ENCODE results near the gene CSF2RB. TPM values are rescaled to one million over a fixed set of nuclear protein-coding genes. Genes with fewer than 3 reads are reported as not detected.

The CSF2RB gene
- total RNA-seq, 2 donors from 2014 or later: not detected

GRCh38 chr22:36886016-36886415, 27.4 kb upstream of the CSF2RB start:
- DNase-seq: no peak
- H3K4me3 Mint-ChIP-seq: no peak overlapping the region
- Histone ChIP-seq H3K27me3 (ENCODE audit: control insufficient read depth, insufficient read depth, low read length, poor library complexity, severe bottlenecking) (no peaks in the 10 kb centered on the region), H3K27ac (ENCODE audit: low read depth, low read length) (no peak overlapping the region), H3K36me3 (ENCODE audit: control insufficient read depth, insufficient read depth, low read length) (no peaks in the 10 kb centered on the region), H3K4me1 (ENCODE audit: control insufficient read depth, insufficient read depth, low read length) (no peaks in the 10 kb centered on the region), H3K4me3 (ENCODE audit: low read length) (no peak overlapping the region), H3K9me3 (ENCODE audit: control insufficient read depth, low read length) (peaks cover 15% of the 10 kb centered on the region), H3K9ac (ENCODE audit: extremely low read depth, low read length, poor library complexity, severe bottlenecking) (no peak overlapping the region)
- no peaks in the 10 kb centered on the region for H3K36me3 Mint-ChIP-seq (ENCODE audit: low read depth)
- H3K27me3 Mint-ChIP-seq (ENCODE audit: insufficient read depth): no peaks in the 10 kb centered on the region
- peaks cover 13% of the 10 kb centered on the region for H3K9me3 Mint-ChIP-seq
- 93 to 95% methylated on average over 2 to 3 of the region's 4 CpGs for WGBS, 2 experiments (ENCODE audit: insufficient coverage in 1 of 2, insufficient read length in 1 of 2)
- no peak overlapping the region for H3K27ac Mint-ChIP-seq
- no peak for TF ChIP-seq CTCF (conservative IDR thresholded peaks at IDR 0.05)
- H3K4me1 Mint-ChIP-seq: peaks cover 13% of the 10 kb centered on the region

- TF ChIP-seq CTCF (conservative IDR thresholded peaks at IDR 0.05): no peak
- DNase-seq: no peak
- H3K4me3 Mint-ChIP-seq: no peak overlapping the region
- Histone ChIP-seq H3K4me3 (ENCODE audit: low read length) (no peak overlapping the region), H3K9me3 (ENCODE audit: control insufficient read depth, low read length) (peaks cover 5% of the 10 kb centered on the region), H3K9ac (ENCODE audit: extremely low read depth, low read length, poor library complexity, severe bottlenecking) (no peak overlapping the region), H3K27ac (ENCODE audit: low read depth, low read length) (no peak overlapping the region), H3K4me1 (ENCODE audit: control insufficient read depth, insufficient read depth, low read length) (no peaks in the 10 kb centered on the region), H3K27me3 (ENCODE audit: control insufficient read depth, insufficient read depth, low read length, poor library complexity, severe bottlenecking) (no peaks in the 10 kb centered on the region), H3K36me3 (ENCODE audit: control insufficient read depth, insufficient read depth, low read length) (no peaks in the 10 kb centered on the region)
- 93 to 100% methylated on average over 1 to 4 of the region's 4 CpGs for WGBS, 2 experiments (ENCODE audit: insufficient coverage in 1 of 2, insufficient read length in 1 of 2)
- H3K4me1 Mint-ChIP-seq: peaks cover 13% of the 10 kb centered on the region
- no peaks in the 10 kb centered on the region for H3K27me3 Mint-ChIP-seq (ENCODE audit: insufficient read depth)
- H3K9me3 Mint-ChIP-seq: peaks cover 4% of the 10 kb centered on the region
- no peak overlapping the region for H3K27ac Mint-ChIP-seq
- no peaks in the 10 kb centered on the region for H3K36me3 Mint-ChIP-seq (ENCODE audit: low read depth)
Observed at GRCh38 chr22:36887162-36887561, 26.3 kb upstream of the CSF2RB start.

- Mint-ChIP-seq H3K9me3 (peaks cover 20% of the 10 kb centered on the region), H3K4me3 (no peak overlapping the region), H3K27me3 (ENCODE audit: insufficient read depth) (peaks cover 13% of the 10 kb centered on the region), H3K27ac (no peak overlapping the region), H3K4me1 (no peaks in the 10 kb centered on the region), H3K36me3 (ENCODE audit: low read depth) (no peaks in the 10 kb centered on the region)
- TF ChIP-seq CTCF (conservative IDR thresholded peaks at IDR 0.05): no peak
- Histone ChIP-seq H3K4me3 (ENCODE audit: low read length) (no peak overlapping the region), H3K9ac (ENCODE audit: extremely low read depth, low read length, poor library complexity, severe bottlenecking) (no peak overlapping the region), H3K36me3 (ENCODE audit: control insufficient read depth, insufficient read depth, low read length) (no peaks in the 10 kb centered on the region), H3K4me1 (ENCODE audit: control insufficient read depth, insufficient read depth, low read length) (no peaks in the 10 kb centered on the region), H3K27ac (ENCODE audit: low read depth, low read length) (no peak overlapping the region), H3K9me3 (ENCODE audit: control insufficient read depth, low read length) (peaks cover 14% of the 10 kb centered on the region), H3K27me3 (ENCODE audit: control insufficient read depth, insufficient read depth, low read length, poor library complexity, severe bottlenecking) (no peaks in the 10 kb centered on the region)
- DNase-seq: no peak
- no CpG with 5 or more reads among the region's 1 CpG for WGBS, 2 experiments (ENCODE audit: insufficient coverage in 1 of 2, insufficient read length in 1 of 2)
Observed at GRCh38 chr22:36891646-36892045, 21.8 kb upstream of the CSF2RB start.
